ENCODE measurements around the gene NFS1. TPM values are rescaled to one million over a fixed set of nuclear protein-coding genes. Genes with fewer than 3 reads are reported as not detected.

NFS1 gene
- total RNA-seq, 1 donor from 2014 or later: 19.5 TPM

- DNase-seq (no peak), ATAC-seq (no peak)
- H3K27me3 ChIP-seq: no peaks in the 10 kb centered on the region
- no peaks in the 10 kb centered on the region for H3K9me3 ChIP-seq
- no peak for TF ChIP-seq CTCF (IDR thresholded peaks at IDR 0.05)
- H3K36me3 ChIP-seq: peaks cover 41% of the 10 kb centered on the region
- intact Hi-C loops (cut with DNase I): no loop called here
- peaks cover 31% of the 10 kb centered on the region for H3K4me1 ChIP-seq
- H3K4me3 ChIP-seq: no peak overlapping the region
- no peak overlapping the region for H3K27ac ChIP-seq
Observed at GRCh38 chr20:35653893-35654292, 45.3 kb downstream of the NFS1 start.

- TF ChIP-seq CTCF (IDR thresholded peaks at IDR 0.05): no peak
Observed at GRCh38 chr20:35653430-35653734, 45.8 kb downstream of the NFS1 start.

GRCh38 chr20:35652641-35653429 is 46.3 kb downstream of the NFS1 start:
- DNase-seq (no peak), ATAC-seq (peak; percentile 19)
- Histone ChIP-seq H3K27me3 (no peaks in the 10 kb centered on the region), H3K4me3 (no peak overlapping the region), H3K27ac (no peak overlapping the region), H3K4me1 (peaks cover 31% of the 10 kb centered on the region), H3K36me3 (peaks cover 41% of the 10 kb centered on the region), H3K9me3 (no peaks in the 10 kb centered on the region)
- intact Hi-C loops (cut with DNase I): no loop called here
- no peak for TF ChIP-seq CTCF (IDR thresholded peaks at IDR 0.05)

More at GRCh38 chr20:35653430-35653734, 45.8 kb downstream of the NFS1 start:
- intact Hi-C loops (cut with DNase I): no loop called here
- H3K27me3 ChIP-seq: no peaks in the 10 kb centered on the region
- no peaks in the 10 kb centered on the region for H3K9me3 ChIP-seq
- ATAC-seq: no peak
- H3K36me3 ChIP-seq: peaks cover 41% of the 10 kb centered on the region
- peaks cover 34% of the 10 kb centered on the region for H3K4me1 ChIP-seq
- no peak for DNase-seq
- H3K4me3 ChIP-seq: no peak overlapping the region
- H3K27ac ChIP-seq: no peak overlapping the region

GRCh38 chr20:35651958-35652357 is 47.2 kb downstream of the NFS1 start:
- H3K36me3 ChIP-seq: peaks cover 41% of the 10 kb centered on the region
- no peak for TF ChIP-seq CTCF (IDR thresholded peaks at IDR 0.05)
- ATAC-seq (no peak), DNase-seq (no peak)
- no peak overlapping the region for H3K27ac ChIP-seq
- H3K27me3 ChIP-seq: no peaks in the 10 kb centered on the region
- intact Hi-C loops (cut with DNase I): no loop called here
- no peaks in the 10 kb centered on the region for H3K9me3 ChIP-seq
- H3K4me3 ChIP-seq: no peak overlapping the region
- H3K4me1 ChIP-seq: peaks cover 24% of the 10 kb centered on the region

GRCh38 chr20:35650632-35651031 is 48.5 kb downstream of the NFS1 start:
- no peak overlapping the region for H3K27ac ChIP-seq
- H3K4me1 ChIP-seq: peaks cover 11% of the 10 kb centered on the region
- H3K9me3 ChIP-seq: no peaks in the 10 kb centered on the region
- peaks cover 40% of the 10 kb centered on the region for H3K36me3 ChIP-seq
- intact Hi-C loops (cut with DNase I): no loop called here
- ATAC-seq (no peak), DNase-seq (no peak)
- no peak for TF ChIP-seq CTCF (IDR thresholded peaks at IDR 0.05)
- H3K27me3 ChIP-seq: no peaks in the 10 kb centered on the region
- no peak overlapping the region for H3K4me3 ChIP-seq

All from upper lobe of right lung (tissue), 1 donor.